H1 (cell line): ENCODE data around the gene GMEB1. TPM values are rescaled to one million over a fixed set of nuclear protein-coding genes. Genes with fewer than 3 reads are reported as not detected.
"Not testable (repeated sequence)": the region's sequence is repeated elsewhere in the genome, so short reads cannot be mapped to it uniquely, and the experiment has no call there.

Experiments
- CTCF ChIA-PET: fragments of 300-600 bp; sonication (Branson Sonifier 250); formaldehyde crosslinking; loops from one replicate; lab custom pipeline; 2021; ENCODE audit not compliant: partially characterized antibody; lab: Charles Lee
- POLR2A ChIA-PET: fragments of 300-600 bp; sonication (Branson Sonifier 250); formaldehyde crosslinking; loops from one replicate; lab custom pipeline; 2021; ENCODE audit warnings: inconsistent platforms; ENCODE audit not compliant: partially characterized antibody; lab: Charles Lee
- DNase-seq, 2 experiments: peaks; one replicate each; pipeline versions ENCODE4 v3.0.0 to v3.0.0-alpha.2; 2010 to 2022; ENCODE audit warnings: low spot score in 2 of 2, low read depth in 1 of 2, mixed read lengths in 1 of 2
- FAIRE-seq: peaks from 2 replicates; lab custom pipeline; 2011; peaks lifted over from hg19 to GRCh38; lab: Jason Lieb, UNC
- H2AFZ ChIP-seq: 2 replicates; pipeline ENCODE4 v1.8.1; 2012; ENCODE audit warnings: low read length, inconsistent platforms
- H2AK5ac ChIP-seq: 2 replicates; pipeline ENCODE4 v1.6.1; 2013; ENCODE audit warnings: low read depth, low read length
- H2BK120ac ChIP-seq: replicated peaks from 2 replicates; pipeline ENCODE3; 2013; ENCODE audit warnings: low read depth, low read length, inconsistent platforms
- H2BK12ac ChIP-seq: 2 replicates; pipeline ENCODE4 v1.6.1; 2013; ENCODE audit warnings: low read depth, low read length
- H2BK15ac ChIP-seq: 2 replicates; pipeline ENCODE4 v1.6.1; 2013; ENCODE audit warnings: low read length
- H2BK20ac ChIP-seq: 2 replicates; pipeline ENCODE4 v1.6.1; 2013; ENCODE audit warnings: low read length
- H2BK5ac ChIP-seq: 2 replicates; pipeline ENCODE4 v1.6.1; 2013; ENCODE audit warnings: low read depth, low read length
- H3K14ac ChIP-seq: 2 replicates; pipeline ENCODE4 v1.6.1; 2013; ENCODE audit warnings: inconsistent platforms; ENCODE audit not compliant: insufficient read length
- H3K18ac ChIP-seq: 2 replicates; pipeline ENCODE4 v1.6.1; 2013; ENCODE audit warnings: low read length; ENCODE audit errors: extremely low read depth
- H3K23ac ChIP-seq: 2 replicates; pipeline ENCODE4 v1.6.1; 2013; ENCODE audit warnings: inconsistent platforms; ENCODE audit not compliant: insufficient read length
- H3K23me2 ChIP-seq: 2 replicates; pipeline ENCODE4 v1.6.1; 2013; ENCODE audit warnings: low read depth, low read length
- H3K27ac ChIP-seq: 2 replicates; pipeline ENCODE4 v1.6.1; 2011; ENCODE audit warnings: low read depth, low read length, inconsistent platforms
- H3K27me3 ChIP-seq, 4 experiments: replicated peaks in 1 of 4; 1 replicate in 1 of 4; 2 replicates in 3 of 4; pipeline versions ENCODE4 v1.6.1 to v1.8.1; 2011 to 2013; ENCODE audit warnings: low read length in 3 of 4, mild to moderate bottlenecking in 3 of 4, inconsistent platforms in 2 of 4, mixed read lengths in 2 of 4, moderate library complexity in 1 of 4; ENCODE audit not compliant: control insufficient read depth in 3 of 4, insufficient read depth in 3 of 4; ENCODE audit errors: extremely low read depth in 1 of 4
- H3K36me3 ChIP-seq, 4 experiments: 2 replicates each; pipeline versions ENCODE4 v1.6.1 to v1.8.1; 2011 to 2013; ENCODE audit warnings: mild to moderate bottlenecking in 4 of 4, low read length in 3 of 4, moderate library complexity in 2 of 4, control low read depth in 1 of 4, inconsistent platforms in 1 of 4; ENCODE audit not compliant: insufficient read depth in 4 of 4, control insufficient read depth in 2 of 4
- H3K4ac ChIP-seq: replicated peaks from 2 replicates; pipeline ENCODE3; 2013; ENCODE audit warnings: low read length, low read depth, mixed read lengths, inconsistent platforms; ENCODE audit not compliant: insufficient read length
- H3K4me1 ChIP-seq, 4 experiments: replicated peaks in 1 of 4; 1 replicate in 1 of 4; 2 replicates in 3 of 4; pipeline versions ENCODE4 v1.6.1 to v1.8.1; 2011 to 2013; ENCODE audit warnings: low read length in 3 of 4, inconsistent platforms in 2 of 4, mixed read lengths in 1 of 4; ENCODE audit not compliant: insufficient read depth in 4 of 4, control insufficient read depth in 3 of 4
- H3K4me2 ChIP-seq, 2 experiments: 2 replicates each; pipeline versions ENCODE4 v1.6.1 to v1.8.1; 2011 to 2013; ENCODE audit warnings: low read depth in 2 of 2, low read length in 2 of 2, control low read depth in 1 of 2, inconsistent platforms in 1 of 2, mild to moderate bottlenecking in 1 of 2; ENCODE audit not compliant: insufficient read depth in 1 of 2
- H3K4me3 ChIP-seq, 4 experiments: fragments of 200-600, 300-600 bp in 1 of 4; sonication (generic), shearing (Covaris generic), sonication (Bioruptor Twin) in 1 of 4; 2 replicates each; pipeline versions ENCODE4 v1.5.1 to v1.8.1; 2011 to 2016; ENCODE audit warnings: low read length in 4 of 4, low read depth in 3 of 4, control low read depth in 2 of 4, inconsistent platforms in 2 of 4, mild to moderate bottlenecking in 2 of 4, mixed read lengths in 1 of 4, moderate library complexity in 1 of 4; ENCODE audit not compliant: insufficient read depth in 2 of 4; ENCODE audit errors: extremely low read depth in 1 of 4
- H3K56ac ChIP-seq: replicated peaks from 2 replicates; pipeline ENCODE3; 2013; ENCODE audit warnings: low read depth, mild to moderate bottlenecking, mixed read lengths, low read length, inconsistent platforms; ENCODE audit not compliant: insufficient read length
- H3K79me1 ChIP-seq: 2 replicates; pipeline ENCODE4 v1.6.1; 2013; ENCODE audit warnings: low read depth, low read length, control low read depth
- H3K79me2 ChIP-seq, 2 experiments: 2 replicates each; pipeline versions ENCODE4 v1.6.1 to v1.8.1; 2012 to 2013; ENCODE audit warnings: low read length in 2 of 2, mild to moderate bottlenecking in 2 of 2, inconsistent platforms in 1 of 2; ENCODE audit not compliant: insufficient read depth in 2 of 2, control insufficient read depth in 1 of 2
- H3K9ac ChIP-seq, 4 experiments: replicated peaks in 1 of 4; 1 replicate in 1 of 4; 2 replicates in 3 of 4; pipeline versions ENCODE4 v1.6.1 to v1.8.1; 2011 to 2013; ENCODE audit warnings: low read depth in 3 of 4, low read length in 3 of 4, control low read depth in 2 of 4, mild to moderate bottlenecking in 2 of 4, moderate library complexity in 2 of 4, inconsistent platforms in 1 of 4; ENCODE audit errors: extremely low read depth in 1 of 4
- H3K9me3 ChIP-seq, 2 experiments: 2 replicates each; pipeline versions ENCODE4 v1.6.1 to v1.8.1; 2012 to 2013; ENCODE audit warnings: mild to moderate bottlenecking in 2 of 2, moderate library complexity in 2 of 2, control low read depth in 1 of 2, inconsistent platforms in 1 of 2, low read depth in 1 of 2, low read length in 1 of 2, mixed read lengths in 1 of 2; ENCODE audit not compliant: insufficient read depth in 2 of 2
- H4K20me1 ChIP-seq, 2 experiments: replicated peaks in 1 of 2; 2 replicates each; pipeline versions ENCODE3 to v1.8.1; 2011 to 2013; ENCODE audit warnings: inconsistent platforms in 2 of 2, low read length in 2 of 2, mild to moderate bottlenecking in 1 of 2; ENCODE audit not compliant: insufficient read depth in 2 of 2, control insufficient read depth in 1 of 2
- H4K5ac ChIP-seq: 2 replicates; pipeline ENCODE4 v1.6.1; 2013; ENCODE audit warnings: low read length, low read depth, mixed read lengths, inconsistent platforms; ENCODE audit not compliant: insufficient read length
- H4K8ac ChIP-seq: 2 replicates; pipeline ENCODE4 v1.8.0; 2013; ENCODE audit warnings: mild to moderate bottlenecking, moderate library complexity, low read length, inconsistent platforms; ENCODE audit not compliant: insufficient read depth; ENCODE audit errors: extremely low read depth
- H4K91ac ChIP-seq: replicated peaks from 2 replicates; pipeline ENCODE3; 2013; ENCODE audit warnings: low read length, mixed read lengths, inconsistent platforms; ENCODE audit not compliant: insufficient read length
- WGBS, 2 experiments: shearing (Covaris generic) in 1 of 2; methylation state at CpG; one replicate each; pipeline versions ENCODE4 v1.1.6 to v1.1.7; 2013 to 2015; ENCODE audit warnings: low lambda C conversion rate in 2 of 2, mixed read lengths in 2 of 2, inconsistent platforms in 1 of 2, low coverage in 1 of 2, missing lambda C conversion rate in 1 of 2; ENCODE audit not compliant: insufficient replicate concordance in 2 of 2, insufficient coverage in 1 of 2, insufficient read length in 1 of 2; ENCODE audit errors: extremely low coverage in 1 of 2, missing lambda C conversion rate in 1 of 2; 5-methylcytosine and 5-hydroxymethylcytosine counted together
- polyA plus RNA-seq, 7 experiments: library from polyadenylated mRNA; depleted of rRNA in 3 of 7; stranded (reverse) in 5 of 7; unstranded in 2 of 7; fragments of >200 nt in 5 of 7; fragments of 200-250 nt in 2 of 7; gene quantifications; 1 replicate in 5 of 7; 2 replicates in 1 of 7; 4 replicates in 1 of 7; pipeline versions ENCODE4 v1.2.1 to v1.2.3, GENCODE V29; 2011 to 2013; ENCODE audit warnings: missing spikeins in 2 of 7, mixed read lengths in 2 of 7
- total RNA-seq: library from RNA; stranded (reverse); fragmentation: NEBNext Ultra II Directional; extraction: Animal tissue kit (Norgen Biotek cat#: 25700); gene quantifications from 2 replicates; pipeline ENCODE4 v1.2.1, GENCODE V29; 2021

GMEB1 gene
- total and polyA plus RNA-seq, 2 of the 8 experiments (the other 6 are each of a cell fraction or from before 2014, with no cell fraction given), result 13.3 to 26.2 TPM

DNA sequence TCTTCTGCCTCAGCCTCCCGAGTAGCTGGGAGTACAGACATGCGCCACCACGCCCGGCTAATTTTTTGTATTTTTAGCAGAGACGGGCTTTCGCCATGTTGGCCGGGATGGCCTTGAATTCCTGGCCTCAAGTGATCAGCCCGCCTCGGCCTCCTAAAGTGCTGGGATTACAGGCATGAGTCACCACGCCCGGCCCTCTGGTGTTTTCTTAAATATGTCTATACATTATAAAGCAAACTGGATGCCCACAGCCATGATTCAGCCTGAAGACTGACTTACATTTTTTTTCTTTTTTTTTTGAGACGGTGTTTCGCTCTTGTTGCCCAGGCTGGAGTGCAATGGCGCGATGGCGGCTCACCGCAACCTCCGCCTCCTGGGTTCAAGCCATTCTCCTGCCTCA lies 53.3 kb downstream of the GMEB1 start:
- H2BK20ac ChIP-seq, H3K9ac ChIP-seq: not testable (repeated sequence)
- 91% methylated on average over 17 of the region's 18 CpGs; no CpG with 5 or more reads in 1 of the 2 experiments for WGBS, 2 experiments

DNA sequence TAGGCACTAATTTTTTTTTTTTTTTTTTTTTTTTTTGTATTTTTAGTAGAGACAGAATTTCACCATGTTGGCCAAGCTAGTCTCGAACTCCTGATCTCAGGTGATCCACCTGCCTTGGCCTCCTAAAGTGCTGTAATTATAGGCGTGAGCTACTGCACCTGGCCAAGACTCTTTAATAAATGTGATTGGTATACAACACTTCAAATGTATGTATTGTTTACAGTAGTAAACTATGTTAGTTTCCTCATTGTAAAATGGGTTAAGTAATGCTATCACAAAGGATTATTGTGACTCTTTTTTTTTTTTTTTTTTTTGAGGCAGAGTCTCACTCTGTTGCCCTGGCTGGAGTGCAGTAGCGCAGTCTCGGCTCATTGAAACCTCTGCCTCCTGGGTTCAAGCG lies 56.8 kb downstream of the GMEB1 start:
- H2AFZ ChIP-seq, H2BK12ac ChIP-seq, H3K79me1 ChIP-seq, H3K4ac ChIP-seq, H2BK20ac ChIP-seq, H4K20me1 ChIP-seq, H4K5ac ChIP-seq, H4K91ac ChIP-seq, H3K4me2 ChIP-seq, H3K56ac ChIP-seq, H3K27me3 ChIP-seq, H4K8ac ChIP-seq, FAIRE-seq, H2BK15ac ChIP-seq, H3K4me3 ChIP-seq, H2AK5ac ChIP-seq, H3K23ac ChIP-seq, H3K36me3 ChIP-seq, H3K23me2 ChIP-seq, H3K27ac ChIP-seq, DNase-seq, H3K9ac ChIP-seq, H2BK120ac ChIP-seq, H3K4me1 ChIP-seq, H3K79me2 ChIP-seq, H3K18ac ChIP-seq, H2BK5ac ChIP-seq, H3K9me3 ChIP-seq, H3K14ac ChIP-seq: not testable (repeated sequence)
- ChIA-PET CTCF (interaction anchor here (0.9 to 2.5 kb wide), 2 partner anchors 11 to 26 kb away, joined by 6 to 11 read pairs; partner anchors contain the start of gene YTHDF2), POLR2A (interaction anchor here (0.8 to 13.5 kb wide), 3 partner anchors 13 to 78 kb away, joined by 3 to 185 read pairs (median 3); partner anchors contain the start of gene YTHDF2)
- WGBS, 2 experiments, result 90% methylated on average over 5 of the region's 5 CpGs; no CpG with 5 or more reads in 1 of the 2 experiments

More for the DNA sequence above, 53.3 kb downstream of the GMEB1 start:
- H3K36me3 ChIP-seq, DNase-seq, H2BK12ac ChIP-seq, H3K23me2 ChIP-seq, H4K20me1 ChIP-seq, H3K4ac ChIP-seq, H3K14ac ChIP-seq, H2AK5ac ChIP-seq, H3K18ac ChIP-seq, H2BK15ac ChIP-seq, H2AFZ ChIP-seq, H3K79me2 ChIP-seq, H3K27me3 ChIP-seq, H4K91ac ChIP-seq, H2BK5ac ChIP-seq, H3K4me3 ChIP-seq, H4K5ac ChIP-seq, FAIRE-seq, H3K4me1 ChIP-seq, H4K8ac ChIP-seq, H3K56ac ChIP-seq, H2BK120ac ChIP-seq, H3K27ac ChIP-seq, H3K79me1 ChIP-seq, H3K23ac ChIP-seq, H3K9me3 ChIP-seq, H3K4me2 ChIP-seq: not testable (repeated sequence)
- CTCF ChIA-PET, result interaction anchor here (0.7 kb wide), 1 partner anchor 1432 kb away, joined by 3 read pairs; no protein-coding TSS in a partner anchor
- POLR2A ChIA-PET, result interaction anchor here (0.6 to 13.5 kb wide), 5 partner anchors 17 to 140 kb away, joined by 3 to 185 read pairs (median 3); partner anchors contain the start of genes RNU11 and YTHDF2
